BJ (cell line): ENCODE data around the gene PKMYT1. TPM values are rescaled to one million over a fixed set of nuclear protein-coding genes. Genes with fewer than 3 reads are reported as not detected.

Experiments
- CTCF ChIA-PET: fragments of 350-600 bp; formaldehyde crosslinking; extraction: SDS; loops from one replicate; lab custom pipeline; 2021; ENCODE audit warnings: antibody characterized with exemption, inconsistent platforms; lab: Yijun Ruan, JAX
- POLR2A ChIA-PET: fragments of 300-600 bp; sonication (Branson Sonifier 250); formaldehyde crosslinking; extraction: SDS; loops from one replicate; lab custom pipeline; 2021; ENCODE audit warnings: antibody characterized with exemption; lab: Charles Lee
- DNase-seq: peaks from one replicate; pipeline ENCODE4 v3.0.0-alpha.2; 2011; ENCODE audit warnings: low read depth
- H3K27me3 ChIP-seq: 2 replicates; pipeline ENCODE4 v1.6.0; 2011; ENCODE audit warnings: low read length; ENCODE audit not compliant: control insufficient read depth, insufficient read depth
- H3K36me3 ChIP-seq: 2 replicates; pipeline ENCODE4 v1.5.1; 2011; ENCODE audit warnings: low read length; ENCODE audit not compliant: control insufficient read depth, insufficient read depth
- H3K4me3 ChIP-seq: 2 replicates; pipeline ENCODE4 v1.5.1; 2011; ENCODE audit warnings: low read depth, mild to moderate bottlenecking, control low read depth, low read length
- polyA plus RNA-seq: library from polyadenylated mRNA; depleted of rRNA; stranded (reverse); fragments of >200 nt; gene quantifications from 2 replicates; pipeline ENCODE4 v1.2.3, GENCODE V29; 2011
- TF ChIP-seq, protein P1 (sequence below): IDR thresholded peaks from 2 replicates; pipeline ENCODE4 v1.5.1; 2011; ENCODE audit warnings: low read depth, mild to moderate bottlenecking, control low read depth, inconsistent platforms, low read length, moderate library complexity; ENCODE audit not compliant: insufficient read depth

The PKMYT1 gene
- polyA plus RNA-seq, 1 experiment, result 6.9 TPM

DNA sequence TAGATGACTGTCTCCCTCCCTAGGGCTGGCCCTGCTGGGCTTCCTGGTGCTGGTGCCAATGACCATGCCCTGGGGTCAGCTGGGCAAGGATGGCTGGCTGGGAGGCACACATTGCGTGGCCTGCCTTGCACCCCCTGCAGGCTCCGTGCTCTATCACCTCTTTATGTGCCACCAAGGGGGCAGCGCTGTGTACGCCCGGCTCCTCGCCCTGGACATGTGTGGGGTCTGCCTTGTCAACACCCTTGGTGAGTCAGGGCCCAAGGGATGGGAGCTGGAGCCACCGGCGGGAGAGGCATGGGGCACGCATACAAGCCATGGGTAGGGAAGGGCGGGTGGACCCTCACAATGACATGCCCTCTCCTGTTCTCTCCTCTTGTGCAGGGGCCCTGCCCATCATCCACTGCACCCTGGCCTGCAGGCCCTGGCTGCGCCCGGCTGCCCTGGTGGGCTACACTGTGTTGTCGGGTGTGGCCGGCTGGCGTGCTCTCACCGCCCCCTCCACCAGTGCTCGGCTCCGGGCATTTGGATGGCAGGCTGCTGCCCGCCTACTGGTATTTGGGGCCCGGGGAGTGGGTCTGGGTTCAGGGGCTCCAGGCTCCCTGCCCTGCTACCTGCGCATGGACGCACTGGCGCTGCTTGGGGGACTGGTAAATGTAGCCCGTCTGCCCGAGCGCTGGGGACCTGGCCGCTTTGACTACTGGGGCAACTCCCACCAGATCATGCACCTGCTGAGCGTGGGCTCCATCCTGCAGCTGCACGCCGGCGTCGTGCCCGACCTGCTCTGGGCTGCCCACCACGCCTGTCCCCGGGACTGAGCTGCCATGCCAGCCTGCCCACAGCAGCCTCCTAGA is 8.9 kb downstream of the PKMYT1 start:
- ChIA-PET POLR2A (no interaction called here), CTCF (interaction anchor here (1.5 kb wide), 1 partner anchor 11 kb away, joined by 8 read pairs; no protein-coding TSS in a partner anchor)
- no peaks in the 10 kb centered on the region; the same call in 1 of the 2 replicates for H3K36me3 ChIP-seq

DNA sequence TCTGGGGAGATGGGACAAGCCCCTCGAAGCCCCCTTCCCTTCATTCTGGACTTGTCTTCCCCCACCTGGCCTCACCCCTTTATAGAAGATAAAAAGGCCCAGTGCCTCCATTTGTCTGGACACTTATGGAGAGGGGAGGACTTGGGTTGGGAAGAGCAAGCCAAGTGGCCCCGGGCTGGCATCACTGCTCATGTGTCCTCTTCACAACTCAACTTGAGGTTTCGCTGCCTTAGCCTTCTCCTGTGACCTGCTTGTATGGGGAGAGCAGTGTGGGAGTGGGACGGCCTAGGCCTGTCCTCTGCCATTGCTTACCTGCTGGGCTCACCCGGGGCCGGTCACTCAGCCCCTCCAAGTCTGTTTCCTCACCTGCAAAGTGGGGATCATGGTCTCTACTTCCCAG is 9.7 kb downstream of the PKMYT1 start:
- no peak for DNase-seq
- CTCF ChIA-PET, result interaction anchor here (0.6 to 1.6 kb wide), 4 partner anchors 9 to 121 kb away, joined by 3 to 6 read pairs (median 4); no protein-coding TSS in a partner anchor
- POLR2A ChIA-PET, result no interaction called here
- Histone ChIP-seq H3K4me3 (peak overlapping the region; percentile 59), H3K36me3 (no peaks in the 10 kb centered on the region; the same call in 1 of the 2 replicates), H3K27me3 (peaks cover 12% of the 10 kb centered on the region)
- TF ChIP-seq, protein P1, sequence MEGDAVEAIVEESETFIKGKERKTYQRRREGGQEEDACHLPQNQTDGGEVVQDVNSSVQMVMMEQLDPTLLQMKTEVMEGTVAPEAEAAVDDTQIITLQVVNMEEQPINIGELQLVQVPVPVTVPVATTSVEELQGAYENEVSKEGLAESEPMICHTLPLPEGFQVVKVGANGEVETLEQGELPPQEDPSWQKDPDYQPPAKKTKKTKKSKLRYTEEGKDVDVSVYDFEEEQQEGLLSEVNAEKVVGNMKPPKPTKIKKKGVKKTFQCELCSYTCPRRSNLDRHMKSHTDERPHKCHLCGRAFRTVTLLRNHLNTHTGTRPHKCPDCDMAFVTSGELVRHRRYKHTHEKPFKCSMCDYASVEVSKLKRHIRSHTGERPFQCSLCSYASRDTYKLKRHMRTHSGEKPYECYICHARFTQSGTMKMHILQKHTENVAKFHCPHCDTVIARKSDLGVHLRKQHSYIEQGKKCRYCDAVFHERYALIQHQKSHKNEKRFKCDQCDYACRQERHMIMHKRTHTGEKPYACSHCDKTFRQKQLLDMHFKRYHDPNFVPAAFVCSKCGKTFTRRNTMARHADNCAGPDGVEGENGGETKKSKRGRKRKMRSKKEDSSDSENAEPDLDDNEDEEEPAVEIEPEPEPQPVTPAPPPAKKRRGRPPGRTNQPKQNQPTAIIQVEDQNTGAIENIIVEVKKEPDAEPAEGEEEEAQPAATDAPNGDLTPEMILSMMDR, result no peak

More for the DNA sequence above, 8.9 kb downstream of the PKMYT1 start:
- peaks cover 5% of the 10 kb centered on the region; the same call in 1 of the 2 replicates for H3K27me3 ChIP-seq
- H3K4me3 ChIP-seq, result no peak overlapping the region
- DNase-seq, result no peak
- TF ChIP-seq, protein P1, result no peak

DNA sequence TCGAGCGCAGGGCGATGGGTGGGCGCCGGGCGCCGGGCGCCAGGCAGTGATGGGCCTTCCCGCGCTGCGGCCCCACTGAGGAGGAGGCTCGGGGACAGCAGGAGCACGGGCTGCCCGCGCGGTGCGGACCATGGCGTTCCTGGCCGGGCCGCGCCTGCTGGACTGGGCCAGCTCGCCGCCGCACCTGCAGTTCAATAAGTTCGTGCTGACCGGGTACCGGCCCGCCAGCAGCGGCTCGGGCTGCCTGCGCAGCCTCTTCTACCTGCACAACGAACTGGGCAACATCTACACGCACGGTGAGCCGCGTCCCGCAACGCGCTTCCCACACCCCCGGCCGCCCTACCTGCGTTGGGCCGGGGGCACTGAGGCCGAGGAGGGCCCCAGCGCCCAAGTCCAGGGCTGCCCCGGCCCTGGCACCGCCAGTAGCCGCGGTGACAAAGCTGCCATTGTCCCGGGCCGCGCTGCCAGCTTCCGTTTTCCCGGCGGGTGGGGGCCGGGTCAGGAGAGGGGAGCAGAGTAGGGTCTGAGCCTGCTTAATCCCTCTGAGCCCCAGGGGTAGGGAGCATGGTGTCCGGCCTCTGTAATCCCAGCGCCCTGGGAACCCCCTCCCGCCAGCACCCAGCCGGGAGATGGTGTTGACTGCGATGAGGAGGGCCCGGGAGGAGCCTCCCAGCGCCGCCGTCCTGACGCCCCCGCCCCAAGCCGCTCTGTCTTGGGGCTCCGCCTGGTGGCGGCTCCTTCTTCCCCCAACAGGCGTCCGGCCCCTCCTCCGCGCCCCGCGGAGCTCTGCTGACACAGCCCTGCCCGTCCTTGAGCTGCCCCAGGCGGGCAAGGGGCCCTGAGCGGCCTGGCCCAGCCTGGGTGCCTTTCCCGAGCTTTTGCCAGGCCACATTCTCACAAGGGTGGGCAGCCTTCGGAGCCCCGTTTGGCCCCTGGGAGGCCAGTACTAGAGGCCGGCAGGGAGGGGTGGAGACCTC is 10.4 kb downstream of the PKMYT1 start:
- Histone ChIP-seq H3K27me3 (peaks cover 15% of the 10 kb centered on the region), H3K4me3 (peak overlapping the region; percentile 59), H3K36me3 (no peaks in the 10 kb centered on the region; the same call in 1 of the 2 replicates)
- CTCF ChIA-PET, result interaction anchor here (0.6 to 1.6 kb wide), 6 partner anchors 9 to 121 kb away, joined by 3 to 6 read pairs (median 3); no protein-coding TSS in a partner anchor
- TF ChIP-seq, protein P1, result peak; percentile 66
- POLR2A ChIA-PET, result no interaction called here
- no peak for DNase-seq

DNA sequence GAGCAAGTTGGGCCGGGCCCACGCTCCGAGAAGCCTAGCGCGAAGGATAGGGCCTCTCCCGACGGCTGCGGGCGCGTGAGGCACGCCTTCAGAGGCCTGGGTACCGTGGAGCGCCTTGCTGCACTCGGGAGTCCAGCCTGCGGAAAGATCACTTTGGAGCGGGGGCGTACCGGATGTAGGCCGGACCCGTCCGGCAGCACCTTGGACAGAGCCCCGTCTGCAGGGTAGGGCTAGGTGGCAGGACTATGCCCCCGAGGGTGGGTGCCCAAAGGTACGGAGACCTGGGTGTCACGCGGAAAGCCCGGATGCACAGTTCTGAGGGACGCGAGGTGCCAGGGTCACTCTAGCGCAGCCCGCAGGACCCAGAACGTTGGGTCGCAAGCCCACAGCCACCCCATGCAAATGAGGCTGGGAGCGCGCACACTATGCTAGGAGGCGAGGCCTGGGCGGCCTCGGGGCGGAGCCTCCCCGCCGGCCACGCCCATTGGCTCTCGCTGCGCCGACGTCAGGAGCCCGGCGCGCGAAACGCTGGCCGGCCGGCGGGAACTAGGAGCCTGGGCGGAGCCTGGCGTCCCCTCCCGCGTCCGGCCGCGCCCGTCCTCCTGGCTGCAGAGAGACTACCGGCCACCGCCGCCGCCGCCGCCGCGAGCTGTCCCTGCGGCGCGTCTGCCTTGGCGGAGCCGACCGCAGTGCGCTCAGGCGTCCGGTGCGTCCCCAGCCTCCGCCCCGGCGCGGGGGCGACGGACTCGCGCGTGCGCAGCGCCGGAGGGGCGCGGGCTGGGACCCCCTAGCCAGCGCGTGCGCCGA is 11.3 kb downstream of the PKMYT1 start, which contains the start of gene PAQR4:
TSS of gene PAQR4 (plus strand) at position 611 of the 807 bp plus-strand sequence. CDS start 327 bp downstream, outside the sequence.
- POLR2A ChIA-PET, result no interaction called here

More for the DNA sequence above, 11.3 kb downstream of the PKMYT1 start, which contains the start of gene PAQR4:
- peak within 1 kb of the TSS; percentile 59 for H3K4me3 ChIP-seq
- no peaks in the 10 kb centered on the region; the same call in 1 of the 2 replicates for H3K36me3 ChIP-seq
- CTCF ChIA-PET, result interaction anchor here (0.9 to 1.6 kb wide), 3 partner anchors 16 to 50 kb away, joined by 3 to 6 read pairs (median 3); no protein-coding TSS in a partner anchor
- TF ChIP-seq, protein P1, result no peak
- peaks cover 21% of the 10 kb centered on the region for H3K27me3 ChIP-seq
- peak; percentile 48 for DNase-seq
